Activated T-cell treated with anti-CD3 and anti-CD28 coated beads for 1 hour (primary cell): ENCODE results near the gene ARF1.

Experiments used
- DNase-seq: peaks from one replicate; pipeline ENCODE4 v3.0.0-alpha.2; 2020; ENCODE audit warnings: low read depth

The ARF1 gene

DNA sequence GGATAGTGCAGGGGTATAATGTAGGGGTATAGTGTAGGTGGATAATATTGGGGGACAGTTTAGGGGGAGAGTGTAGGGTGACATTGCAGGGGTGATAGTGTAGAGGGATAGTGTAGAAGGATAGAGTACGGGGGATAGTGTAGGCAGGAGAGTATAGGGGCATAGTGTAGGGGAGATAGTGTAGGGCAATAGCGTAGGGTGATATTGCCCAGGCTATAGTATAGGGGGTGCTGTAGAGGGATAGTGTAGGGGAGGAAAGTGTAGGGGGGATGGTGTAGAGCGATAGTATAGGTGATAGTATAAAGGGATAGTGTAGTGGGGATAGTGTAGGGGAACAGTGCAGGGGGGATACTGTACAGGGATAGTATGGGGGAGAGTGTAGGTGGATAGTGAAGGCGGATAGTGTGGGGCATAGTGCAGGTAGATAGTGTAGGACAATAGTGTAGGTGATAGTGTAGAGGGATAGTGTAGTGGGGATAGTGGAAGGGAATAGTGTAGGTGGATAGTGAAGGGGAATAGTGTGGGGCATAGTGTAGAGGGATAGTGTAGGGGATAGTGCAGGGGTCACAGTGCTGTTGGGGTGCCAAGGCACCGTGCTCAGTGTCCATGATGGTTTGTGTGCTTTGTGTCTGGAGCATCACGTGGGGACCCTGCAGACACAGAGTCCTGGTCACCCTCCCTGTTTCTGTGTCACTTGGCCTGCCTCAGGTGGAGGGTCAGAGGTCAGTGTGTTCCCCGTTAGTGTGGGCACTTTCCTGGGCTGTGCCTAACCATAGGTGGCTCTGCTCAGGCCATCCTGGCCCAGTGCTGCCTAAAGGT, 10.5 kb upstream of the ARF1 start:
- DNase-seq, result no peak

DNA sequence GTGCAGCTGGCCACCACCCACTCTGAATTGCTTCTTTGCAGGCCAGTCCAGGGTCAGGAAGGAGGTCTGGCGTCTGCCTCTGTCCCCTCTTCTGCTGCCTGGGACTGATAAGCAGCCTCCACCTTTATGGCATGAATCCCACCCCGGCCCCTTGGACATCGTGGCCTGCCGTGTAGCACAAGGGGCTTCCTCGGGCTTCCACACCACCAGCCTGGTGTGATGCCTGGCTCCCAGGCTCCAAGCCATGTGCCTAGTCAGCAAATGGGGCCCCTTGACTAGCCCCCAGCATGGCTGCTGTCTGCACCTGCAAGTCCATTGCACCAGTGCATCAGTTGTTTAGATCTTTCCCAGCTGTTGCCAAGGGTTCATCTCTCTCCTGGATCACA, 9.9 kb upstream of the ARF1 start:
- DNase-seq, result no peak

DNA sequence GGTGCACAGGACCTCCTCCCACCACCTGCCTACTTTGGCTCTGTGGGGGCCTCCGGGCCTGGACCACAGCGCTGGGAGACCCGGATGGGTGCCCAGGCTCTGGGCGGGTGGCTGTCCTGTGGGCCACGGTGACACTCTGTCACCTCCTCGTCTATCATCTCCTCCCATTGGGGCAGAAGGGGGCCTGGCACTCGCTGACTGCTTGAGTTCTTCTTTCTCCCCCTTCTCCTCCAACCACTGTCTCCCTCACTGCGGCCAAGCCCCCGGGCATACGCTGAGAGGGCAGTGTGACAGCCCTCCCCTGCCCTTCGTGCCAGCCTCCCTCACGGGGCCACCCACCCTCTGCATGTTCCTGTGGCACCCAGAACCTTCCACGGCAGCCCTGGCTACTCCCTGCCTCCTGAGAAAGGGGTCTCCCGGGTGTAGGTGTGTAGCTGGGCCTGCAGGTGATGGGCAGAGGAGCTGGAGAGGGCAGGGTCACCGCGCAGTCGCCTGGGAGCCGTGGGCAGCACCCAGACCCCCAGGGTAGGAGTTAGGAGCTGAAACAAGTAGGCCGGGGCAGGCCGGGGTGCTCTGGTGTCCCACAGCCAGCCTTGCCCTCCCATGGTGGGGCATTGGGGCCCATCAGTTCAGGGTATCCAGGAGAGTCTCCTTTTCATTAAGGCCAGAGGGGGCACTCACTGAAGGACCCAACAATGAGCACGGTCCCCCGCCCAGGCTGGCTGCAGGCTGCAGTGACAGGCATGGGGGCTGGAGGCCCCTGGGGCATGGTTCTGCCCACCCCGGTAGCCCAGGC, 9.2 kb upstream of the ARF1 start:
- DNase-seq, result no peak

DNA sequence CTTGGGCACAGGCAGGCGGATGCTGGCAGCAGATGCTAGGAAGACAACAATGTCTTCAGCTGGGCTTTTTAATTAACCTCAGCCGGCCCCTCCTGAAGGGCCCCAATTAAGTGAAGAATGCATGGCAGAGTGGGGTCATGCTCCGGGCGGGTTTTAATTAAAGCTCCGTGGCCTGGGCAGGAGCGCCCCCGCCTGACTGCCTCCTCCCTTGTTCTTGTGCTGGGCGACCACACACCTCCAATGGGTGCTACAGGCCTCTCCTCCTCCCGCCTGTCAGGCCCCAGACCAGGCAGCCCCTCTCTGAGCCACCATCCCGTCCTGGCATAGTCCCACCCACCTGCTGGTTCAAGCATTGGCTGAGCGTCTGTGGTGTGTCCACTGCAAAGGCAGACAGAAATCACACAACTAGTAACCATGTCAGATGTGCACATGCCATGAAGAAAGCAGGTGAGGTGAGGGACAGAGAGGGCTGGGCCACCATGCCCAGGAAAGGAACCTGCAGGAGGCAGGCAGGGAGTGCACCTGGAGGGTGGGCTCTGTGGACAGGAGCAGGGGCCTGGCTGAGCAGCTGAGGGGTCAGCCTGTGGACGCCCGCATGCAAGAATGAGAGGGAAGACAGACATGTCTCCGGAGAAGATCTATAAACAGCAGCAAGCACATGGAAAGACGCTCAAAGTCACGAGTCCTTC, 8.5 kb upstream of the ARF1 start:
- DNase-seq, result no peak

DNA sequence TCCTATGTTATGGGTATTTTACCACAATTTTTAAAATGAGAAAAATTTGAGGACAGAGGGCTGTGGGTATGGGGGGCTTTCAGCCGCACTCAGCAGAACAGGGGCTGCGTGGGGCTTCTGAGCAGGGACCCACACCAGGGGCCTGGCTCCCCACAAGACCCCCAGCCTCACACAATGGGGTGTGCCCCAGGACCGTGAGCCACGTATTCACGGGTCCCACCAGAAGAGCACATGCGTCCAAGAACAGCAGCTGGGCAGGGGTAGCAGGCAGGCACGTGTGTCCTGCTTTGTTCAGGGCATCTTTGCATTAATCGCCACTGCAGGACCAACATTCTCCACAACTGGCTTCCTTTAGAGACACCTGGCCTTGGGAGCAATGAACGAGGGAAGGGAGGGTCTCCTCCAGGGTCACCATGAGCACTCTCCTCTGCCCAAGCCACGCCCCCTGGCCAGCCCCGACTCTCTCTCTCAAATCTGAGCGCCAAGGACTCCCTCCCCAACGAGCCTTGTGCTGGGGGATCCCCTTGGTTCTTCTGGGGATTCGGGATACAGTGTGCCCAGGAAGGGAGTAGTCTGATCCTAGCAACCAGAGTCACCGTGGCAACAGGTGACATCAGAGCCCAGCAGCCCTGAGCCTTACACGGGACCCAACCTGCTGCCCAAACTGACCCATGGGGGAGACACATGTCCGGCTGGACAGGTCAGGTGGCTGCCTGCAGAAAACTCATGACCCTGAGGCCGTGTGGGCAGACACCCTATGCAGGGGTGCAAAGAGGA, 7.4 kb upstream of the ARF1 start:
- no peak for DNase-seq

- DNase-seq, result no peak
Observed at GRCh38 chr1:228075801-228076271, 6.7 kb upstream of the ARF1 start.

DNA sequence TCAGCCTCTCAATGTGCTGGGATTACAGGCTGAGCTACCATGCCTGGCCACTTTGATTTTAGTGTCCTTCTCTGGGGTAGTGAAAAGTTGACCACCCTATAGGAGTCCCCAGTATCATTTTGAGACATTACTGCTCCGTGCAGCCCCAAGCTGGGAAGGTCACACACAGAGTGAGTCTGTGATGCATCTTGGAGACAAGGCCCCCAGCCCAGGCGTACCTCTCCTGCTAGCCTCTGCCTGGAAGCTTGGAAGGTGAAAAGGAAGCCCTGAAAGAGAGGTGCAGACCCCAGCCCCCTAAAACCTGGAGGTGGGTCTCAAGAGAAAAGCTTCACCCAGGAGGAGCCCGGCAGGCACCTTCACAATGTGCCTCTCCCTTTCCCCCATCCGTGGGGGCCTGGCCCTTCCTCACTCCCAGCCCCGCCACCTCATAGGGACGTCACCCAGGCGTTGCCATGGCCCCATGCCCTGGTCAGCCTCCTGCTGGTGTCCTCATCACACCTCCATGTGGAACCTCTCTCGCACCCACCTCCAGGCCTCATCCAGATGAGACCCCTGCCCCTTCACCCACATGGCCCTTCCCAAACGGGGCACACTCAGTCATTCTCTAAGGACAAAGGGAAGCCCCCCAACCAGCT, 5.6 kb upstream of the ARF1 start:
- no peak for DNase-seq

GRCh38 chr1:228077565-228078330, 4.8 kb upstream of the ARF1 start:
- no peak for DNase-seq

- no peak for DNase-seq
Observed at GRCh38 chr1:228079013-228079412, 3.5 kb upstream of the ARF1 start.

DNA sequence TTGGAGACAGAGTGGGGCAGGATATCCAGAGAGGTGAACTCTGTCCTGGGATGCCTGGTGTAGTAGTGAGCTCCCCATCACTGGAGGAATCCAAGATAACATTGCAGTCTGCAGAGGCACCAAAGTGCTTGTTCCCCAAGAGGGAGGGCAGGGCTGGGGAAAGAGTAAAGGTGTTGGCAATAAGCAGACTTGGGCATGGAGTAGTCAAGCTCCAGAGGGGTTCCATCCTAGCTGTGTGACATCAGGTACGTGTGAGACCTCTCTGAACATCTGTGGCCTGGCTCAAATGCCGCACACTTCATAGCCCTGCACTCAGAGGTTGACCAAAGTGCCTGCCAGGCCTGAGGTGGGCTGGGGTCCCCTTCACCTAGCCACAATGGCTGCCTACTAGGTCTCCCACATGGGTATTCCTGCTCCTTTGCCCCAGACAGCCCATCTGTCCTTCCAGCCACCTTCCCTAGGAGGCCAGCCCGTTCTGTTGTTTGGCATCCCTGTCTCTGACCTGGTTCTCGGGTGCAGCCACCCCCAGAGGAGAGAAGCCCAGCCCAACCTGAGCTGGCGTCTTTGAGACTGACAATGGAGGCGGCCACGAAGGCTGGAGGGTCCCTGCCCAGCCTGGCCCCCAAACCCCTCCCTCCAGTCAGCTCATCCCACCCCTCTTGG, 2.8 kb upstream of the ARF1 start:
- no peak for DNase-seq

- no peak for DNase-seq
Observed at GRCh38 chr1:228081144-228081543, 1.4 kb upstream of the ARF1 start.

- DNase-seq, result no peak
Observed at GRCh38 chr1:228081578-228082213, 812 bp upstream of the ARF1 start.

DNA sequence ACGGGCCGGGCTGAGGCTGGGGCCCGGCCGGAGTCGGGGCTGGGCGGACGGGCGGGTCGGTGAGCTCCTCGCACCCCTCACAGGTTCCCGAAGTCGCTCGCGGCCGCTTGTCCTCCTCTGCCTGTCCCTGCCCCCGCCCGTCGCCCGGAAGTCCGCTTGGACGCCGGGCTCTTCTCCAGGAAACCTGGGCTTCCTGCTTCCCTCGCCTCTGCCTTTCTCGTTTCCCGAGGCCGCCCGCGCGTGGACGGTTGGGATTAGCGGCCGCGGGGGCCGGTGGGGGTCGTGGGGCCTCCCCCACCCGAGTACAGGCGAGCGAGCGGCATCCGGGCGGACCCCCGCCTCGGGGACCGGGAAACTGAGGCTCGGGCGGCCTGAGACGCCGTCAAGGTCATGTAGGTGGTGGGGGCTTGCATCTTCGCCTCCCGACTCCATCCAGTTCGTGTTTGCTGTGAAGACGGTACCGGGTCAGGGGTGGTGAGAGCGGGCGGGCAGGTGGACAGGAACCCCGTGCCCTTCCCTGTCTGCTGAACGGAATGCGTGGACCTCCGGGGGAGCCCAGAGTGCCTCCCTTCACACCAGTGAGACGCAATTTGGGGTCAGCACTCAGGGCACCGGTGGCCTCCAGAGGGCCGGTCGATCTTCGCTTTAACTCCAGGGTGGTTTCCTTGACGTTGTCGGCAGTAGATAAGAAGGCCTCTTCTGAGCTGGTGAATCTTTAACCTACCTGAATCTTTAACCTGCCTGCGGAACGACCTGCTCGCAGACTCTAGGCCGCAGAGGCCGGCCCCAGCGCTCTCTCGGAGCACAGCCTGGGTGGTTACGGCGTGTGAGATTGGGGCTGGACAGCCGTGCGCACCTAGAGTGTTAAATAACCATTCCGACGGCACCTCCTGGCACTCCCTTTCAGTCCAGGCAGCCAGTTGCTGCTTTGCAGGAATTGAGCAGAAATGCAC, 686 bp downstream of the ARF1 start:
- no peak for DNase-seq

DNA sequence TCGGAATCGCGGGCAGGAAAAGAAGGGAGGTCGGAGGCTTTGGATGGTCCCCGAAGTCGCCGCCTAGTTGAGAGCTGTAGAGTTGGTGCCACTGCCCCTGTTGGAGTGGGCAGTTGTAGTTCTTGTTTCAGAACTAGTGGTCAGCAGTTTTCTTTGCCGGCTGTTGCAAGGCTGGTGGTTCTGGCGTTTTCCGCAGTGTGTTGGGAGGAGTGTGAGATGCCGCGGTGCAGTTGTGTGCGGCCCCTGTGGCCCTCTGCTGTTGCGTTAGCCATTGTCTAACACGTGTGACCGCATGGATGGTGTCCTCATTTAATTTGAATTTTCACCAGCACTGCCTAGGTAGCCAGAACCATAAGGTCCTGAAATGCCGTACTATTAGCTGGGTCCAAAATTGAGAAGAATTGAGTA, 1.4 kb downstream of the ARF1 start:
- DNase-seq, result no peak

- DNase-seq, result no peak
Observed at GRCh38 chr1:228084325-228084724, 1.8 kb downstream of the ARF1 start.

GRCh38 chr1:228084797-228085196, 2.3 kb downstream of the ARF1 start:
- no peak for DNase-seq

- no peak for DNase-seq
Observed at GRCh38 chr1:228085287-228085951, 2.9 kb downstream of the ARF1 start.

DNA sequence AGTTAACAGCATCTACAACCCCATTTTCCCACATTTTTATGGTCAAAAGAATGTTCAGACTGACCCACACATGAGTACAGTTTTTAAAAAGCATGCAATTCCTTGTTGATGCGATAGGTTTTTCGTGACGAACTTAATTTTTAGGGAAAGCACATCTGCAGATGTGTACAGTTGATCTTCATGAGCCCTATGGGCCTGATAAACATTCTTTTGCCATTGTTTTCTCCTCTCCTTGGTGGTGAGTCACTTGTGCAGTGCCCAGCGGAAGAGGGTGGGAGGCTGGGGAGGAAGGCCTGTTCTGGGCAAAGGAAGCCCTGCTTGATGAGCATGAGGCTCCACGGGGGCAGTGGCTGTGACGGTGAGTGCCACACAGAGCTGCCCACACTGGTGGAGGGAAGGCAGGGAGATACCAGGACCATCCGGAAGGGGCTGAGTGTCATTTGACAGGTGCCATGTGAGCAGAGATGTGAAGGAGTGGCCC, 5.3 kb downstream of the ARF1 start:
- DNase-seq, result no peak
